NCI-H82 (cell line): ENCODE results near the gene MFF.

Experiments used
- DNase-seq: peaks from one replicate; lab custom pipeline; 2025; lab: John Stamatoyannopoulos, UW

Gene MFF, protein sequence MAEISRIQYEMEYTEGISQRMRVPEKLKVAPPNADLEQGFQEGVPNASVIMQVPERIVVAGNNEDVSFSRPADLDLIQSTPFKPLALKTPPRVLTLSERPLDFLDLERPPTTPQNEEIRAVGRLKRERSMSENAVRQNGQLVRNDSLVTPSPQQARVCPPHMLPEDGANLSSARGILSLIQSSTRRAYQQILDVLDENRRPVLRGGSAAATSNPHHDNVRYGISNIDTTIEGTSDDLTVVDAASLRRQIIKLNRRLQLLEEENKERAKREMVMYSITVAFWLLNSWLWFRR

DNA sequence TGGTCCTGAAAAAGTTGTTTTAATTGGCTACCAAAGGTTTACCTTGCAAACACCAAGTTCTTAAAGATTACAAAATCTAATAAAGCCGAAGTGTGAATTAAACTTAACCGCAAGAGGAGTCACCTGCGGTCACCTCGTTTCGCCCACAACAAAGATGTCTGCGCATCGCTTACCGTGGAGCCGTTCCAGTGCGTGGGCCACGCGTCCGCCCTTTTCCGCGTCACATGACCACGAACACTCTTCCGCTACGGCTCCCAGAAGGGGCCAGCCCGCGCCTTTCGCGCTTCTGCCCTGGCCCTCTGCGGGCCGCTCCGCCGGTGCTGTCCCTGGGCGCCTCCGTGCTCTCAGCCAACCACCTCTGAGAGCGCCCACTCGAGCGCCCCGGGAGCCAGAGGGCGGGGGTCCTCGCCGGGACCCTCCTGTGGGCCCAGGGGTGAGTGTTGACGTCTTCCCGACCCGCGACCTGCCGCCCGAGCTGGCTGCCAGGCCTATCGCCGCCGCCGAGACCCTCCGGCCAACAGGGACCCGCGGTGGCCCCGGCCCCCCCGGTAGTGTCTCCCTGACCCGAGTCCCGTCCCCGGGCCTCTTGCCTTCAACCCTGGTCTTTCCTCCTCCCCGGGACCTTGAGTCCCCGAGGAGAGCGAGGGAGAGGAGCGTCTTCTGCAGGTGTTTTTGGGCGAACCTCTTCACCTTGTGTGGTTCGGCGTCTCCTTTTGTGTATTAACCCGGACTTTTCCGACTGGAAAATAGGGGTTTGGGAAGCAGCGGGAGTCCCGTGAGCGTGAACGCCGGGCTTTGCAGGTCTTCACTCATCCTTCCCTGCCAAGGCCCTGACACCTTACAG, at the start of gene MFF:
TSS of gene MFF (plus strand) at position 257 of the 844 bp plus-strand sequence. CDS start 5,415 bp downstream, outside the sequence.
- peak; percentile 96 for DNase-seq

DNA sequence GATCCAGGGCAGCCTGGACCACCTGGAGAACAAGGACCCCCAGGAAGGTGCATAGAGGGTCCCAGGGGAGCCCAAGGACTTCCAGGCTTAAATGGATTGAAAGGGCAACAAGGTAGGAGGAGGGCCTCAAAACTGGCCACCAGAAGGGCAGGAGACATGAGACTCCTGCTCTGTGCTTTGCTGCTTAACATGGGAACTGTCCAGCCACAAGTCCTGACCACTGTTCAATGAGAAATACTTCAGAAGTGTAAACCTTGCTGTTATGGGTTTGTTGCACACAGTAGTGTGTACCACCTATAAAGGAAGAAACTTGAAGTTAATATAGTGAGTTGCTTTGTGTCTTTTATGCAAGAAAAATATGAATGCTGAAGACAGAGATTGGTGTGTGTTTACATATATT, 44.2 kb upstream of the MFF start:
- no peak for DNase-seq

DNA sequence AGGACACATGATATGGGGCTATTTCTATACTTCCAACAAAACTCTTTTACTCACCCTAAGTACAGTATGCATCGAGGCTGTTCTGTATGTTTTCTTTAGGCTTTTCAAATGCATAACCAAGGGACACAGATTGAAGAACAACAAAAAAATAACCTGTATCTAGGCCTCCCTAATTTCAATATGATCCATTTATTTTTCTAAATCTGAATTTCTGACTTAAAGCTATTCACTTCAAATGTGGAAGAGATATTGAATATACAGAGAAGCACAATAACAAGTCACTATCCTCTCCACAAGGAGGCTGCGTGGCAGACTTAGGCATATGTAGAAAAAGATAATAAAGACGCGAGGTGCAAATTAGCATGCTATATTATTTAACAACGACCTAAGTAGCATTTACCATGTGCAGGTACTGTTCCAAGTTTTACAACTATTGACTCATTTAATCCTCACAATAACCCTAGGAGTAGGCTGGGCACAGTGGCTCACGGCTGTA, 39.3 kb upstream of the MFF start:
- no peak for DNase-seq

DNA sequence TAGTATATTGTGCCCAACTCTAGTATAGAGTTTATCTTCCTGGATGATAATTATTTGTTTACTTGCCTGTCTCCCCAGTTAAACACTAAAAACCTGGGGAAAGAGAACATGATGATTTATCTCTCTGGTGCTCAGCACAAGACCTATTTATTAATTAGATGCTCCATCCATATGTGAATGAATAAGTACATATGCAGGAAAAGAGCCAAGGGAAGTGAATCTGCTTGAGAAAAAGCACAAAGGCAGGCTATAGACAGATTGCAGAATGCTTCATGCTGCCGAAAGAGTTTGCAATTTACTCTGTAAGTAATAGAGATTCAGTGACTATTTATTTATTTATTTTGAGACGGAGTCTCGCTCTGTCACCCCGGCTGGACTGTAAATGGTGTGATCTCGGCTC, 37.3 kb upstream of the MFF start:
- no peak for DNase-seq

GRCh38 chr2:227292314-227292713, 32.7 kb upstream of the MFF start:
- DNase-seq = no peak

- DNase-seq = peak; percentile 32
Measured at GRCh38 chr2:227293531-227293930, 31.5 kb upstream of the MFF start.

DNA sequence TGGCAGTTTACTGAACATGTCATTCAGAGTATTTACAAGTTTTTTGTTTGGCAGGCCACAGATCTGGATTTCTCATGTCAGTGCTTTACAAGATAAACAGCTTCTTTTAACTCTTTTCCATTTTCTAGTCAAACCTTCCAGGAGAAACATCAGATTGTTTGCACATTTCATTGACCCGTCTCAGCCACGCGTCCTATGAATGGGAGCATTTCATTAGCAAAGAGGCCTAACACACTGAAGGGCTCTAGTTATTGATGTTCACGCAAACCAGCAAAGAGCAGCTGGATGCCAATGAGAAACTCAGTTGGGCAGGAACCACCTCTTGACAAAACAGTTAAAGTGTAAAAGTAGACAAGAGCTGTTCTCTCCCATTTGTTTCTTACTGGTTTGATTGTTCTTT, 29.2 kb upstream of the MFF start:
- no peak for DNase-seq

GRCh38 chr2:227296671-227297405, 28.2 kb upstream of the MFF start:
- DNase-seq = peak; percentile 3

GRCh38 chr2:227301523-227301922, 23.5 kb upstream of the MFF start:
- DNase-seq = no peak

GRCh38 chr2:227308784-227309183, 16.3 kb upstream of the MFF start:
- DNase-seq = no peak

- no peak for DNase-seq
Measured at GRCh38 chr2:227310756-227311110, 14.3 kb upstream of the MFF start.

DNA sequence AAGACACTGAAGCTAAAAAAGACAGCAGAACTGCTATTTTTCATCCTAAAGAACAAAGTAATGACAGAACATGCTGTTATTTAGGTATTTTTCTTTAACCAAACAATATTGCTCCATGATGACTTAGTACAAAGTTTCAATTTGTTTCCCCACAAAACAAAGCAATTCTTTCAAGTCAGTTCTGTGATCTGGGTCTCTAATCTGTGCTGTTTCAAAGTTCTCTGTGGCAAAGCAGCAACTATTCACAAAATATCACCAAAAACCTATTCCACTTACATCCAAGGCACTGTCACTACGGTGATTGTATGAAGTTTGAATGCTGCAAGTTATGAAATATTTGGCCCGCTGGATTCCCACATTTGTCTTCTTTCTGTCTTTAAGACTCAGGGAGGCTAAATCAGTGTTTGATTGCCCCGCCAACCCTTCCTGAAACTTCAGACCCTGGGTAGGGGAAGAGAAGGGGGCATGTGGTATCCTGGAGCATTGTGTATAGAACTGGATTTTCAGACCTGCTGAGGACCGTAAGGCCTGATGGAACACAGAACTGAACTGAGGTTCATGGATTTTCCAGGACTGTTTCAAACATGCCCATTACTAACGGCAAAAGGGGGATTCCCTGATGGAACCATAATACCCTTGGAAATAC, 13.1 kb upstream of the MFF start:
- no peak for DNase-seq

- no peak for DNase-seq
Measured at GRCh38 chr2:227312579-227312978, 12.5 kb upstream of the MFF start.

GRCh38 chr2:227313310-227313709, 11.7 kb upstream of the MFF start:
- no peak for DNase-seq

DNA sequence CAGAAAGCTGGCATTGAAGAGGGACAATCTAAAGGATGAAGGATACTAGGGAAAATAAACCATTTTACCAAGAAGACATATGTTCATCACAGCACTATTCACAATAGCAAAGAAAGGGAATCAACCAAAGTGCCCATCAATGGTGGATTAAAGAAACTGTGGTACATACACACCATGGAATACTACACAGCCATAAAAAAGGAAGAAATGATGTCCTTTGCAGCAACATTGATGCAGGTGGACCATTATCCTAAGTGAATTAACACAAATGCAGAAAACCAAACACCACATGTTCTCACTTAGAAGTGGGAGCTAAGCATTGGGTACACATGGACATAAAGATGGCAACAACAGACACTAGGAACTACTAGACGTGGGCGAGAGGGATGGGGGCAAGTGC, 7.2 kb upstream of the MFF start:
- DNase-seq = no peak

GRCh38 chr2:227320305-227321094, 4.6 kb upstream of the MFF start:
- no peak for DNase-seq

DNA sequence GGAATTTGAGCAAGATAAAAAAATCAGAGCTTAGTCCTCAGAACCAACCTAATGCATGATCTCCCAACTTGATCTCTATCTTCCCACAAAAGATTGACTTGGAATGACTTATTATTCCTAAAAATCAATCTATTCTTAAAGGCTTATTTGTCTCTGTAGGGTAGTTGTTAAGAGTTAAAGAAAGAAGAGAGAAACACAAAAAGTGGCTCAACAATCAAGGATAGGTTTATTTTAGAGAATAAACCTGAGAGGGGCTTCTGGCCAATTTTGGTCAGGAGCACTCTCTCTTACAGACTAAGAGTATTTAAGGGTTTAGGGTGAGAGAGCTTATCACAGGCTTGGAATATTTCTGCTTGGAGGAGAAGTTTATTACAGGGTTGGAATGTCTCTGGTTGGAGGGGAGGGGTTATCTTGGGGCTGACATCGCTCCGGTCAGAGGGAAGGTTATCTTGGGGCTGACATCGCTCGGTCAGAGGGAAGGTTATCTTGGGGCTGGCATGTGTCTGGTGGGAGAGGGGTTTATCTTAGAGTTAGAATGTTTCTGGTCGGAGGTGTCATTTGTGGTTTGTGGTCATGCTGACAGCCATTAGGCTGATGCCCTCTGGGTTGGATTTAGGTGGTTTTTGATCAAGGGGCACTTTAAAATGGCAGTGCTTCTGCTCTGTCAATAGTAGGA, 2.4 kb upstream of the MFF start:
- no peak for DNase-seq

GRCh38 chr2:227323818-227324217, 1.2 kb upstream of the MFF start:
- DNase-seq = no peak

DNA sequence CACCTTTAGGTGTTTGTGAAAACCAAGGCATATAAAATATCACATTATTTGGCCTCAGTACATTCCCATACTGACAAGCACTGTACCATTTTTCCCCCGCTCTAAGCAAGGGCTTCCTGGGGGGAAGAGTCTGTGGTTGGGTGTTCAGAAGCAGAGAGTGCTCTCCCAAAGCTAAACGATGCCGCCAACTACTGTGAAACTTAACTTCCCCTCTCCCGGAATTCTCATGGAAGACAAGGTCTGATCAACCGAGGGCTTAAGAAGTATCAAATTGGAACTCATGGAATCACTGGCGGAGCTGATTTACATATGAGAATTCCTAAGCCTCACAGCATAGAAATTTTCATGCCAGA, 433 bp upstream of the MFF start:
- no peak for DNase-seq

DNA sequence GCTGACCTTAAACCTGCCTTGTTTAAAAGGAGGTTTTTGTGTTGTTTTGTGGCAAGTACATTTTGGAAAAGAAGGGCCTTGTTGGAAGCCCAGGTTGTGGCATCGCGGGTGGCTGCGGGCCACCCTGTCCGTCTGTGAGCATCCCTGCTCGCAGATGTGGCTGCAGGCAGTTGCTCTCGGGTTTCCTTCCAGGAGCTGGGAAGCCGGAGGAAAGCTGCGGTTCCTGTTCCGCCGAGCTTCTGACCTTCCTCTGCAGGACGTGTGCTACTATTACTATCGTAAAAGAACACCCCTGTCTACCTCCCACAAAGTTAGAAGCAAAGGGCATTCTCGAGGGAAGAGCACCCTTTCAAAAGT, 766 bp downstream of the MFF start:
- DNase-seq = peak; percentile 60

GRCh38 chr2:227326783-227327182, 1.7 kb downstream of the MFF start:
- no peak for DNase-seq
